ENCODE data around the gene NRM. TPM values are rescaled to one million over a fixed set of nuclear protein-coding genes. Genes with fewer than 3 reads are reported as not detected.
A peak's percentile ranks its signal among the peaks of the same experiment; 100 is the strongest.

The NRM gene
- total and polyA plus RNA-seq, 2 of the 13 experiments (the other 11 are each of a cell fraction or from before 2014, with no cell fraction given), result 12.5 to 16.0 TPM

DNA sequence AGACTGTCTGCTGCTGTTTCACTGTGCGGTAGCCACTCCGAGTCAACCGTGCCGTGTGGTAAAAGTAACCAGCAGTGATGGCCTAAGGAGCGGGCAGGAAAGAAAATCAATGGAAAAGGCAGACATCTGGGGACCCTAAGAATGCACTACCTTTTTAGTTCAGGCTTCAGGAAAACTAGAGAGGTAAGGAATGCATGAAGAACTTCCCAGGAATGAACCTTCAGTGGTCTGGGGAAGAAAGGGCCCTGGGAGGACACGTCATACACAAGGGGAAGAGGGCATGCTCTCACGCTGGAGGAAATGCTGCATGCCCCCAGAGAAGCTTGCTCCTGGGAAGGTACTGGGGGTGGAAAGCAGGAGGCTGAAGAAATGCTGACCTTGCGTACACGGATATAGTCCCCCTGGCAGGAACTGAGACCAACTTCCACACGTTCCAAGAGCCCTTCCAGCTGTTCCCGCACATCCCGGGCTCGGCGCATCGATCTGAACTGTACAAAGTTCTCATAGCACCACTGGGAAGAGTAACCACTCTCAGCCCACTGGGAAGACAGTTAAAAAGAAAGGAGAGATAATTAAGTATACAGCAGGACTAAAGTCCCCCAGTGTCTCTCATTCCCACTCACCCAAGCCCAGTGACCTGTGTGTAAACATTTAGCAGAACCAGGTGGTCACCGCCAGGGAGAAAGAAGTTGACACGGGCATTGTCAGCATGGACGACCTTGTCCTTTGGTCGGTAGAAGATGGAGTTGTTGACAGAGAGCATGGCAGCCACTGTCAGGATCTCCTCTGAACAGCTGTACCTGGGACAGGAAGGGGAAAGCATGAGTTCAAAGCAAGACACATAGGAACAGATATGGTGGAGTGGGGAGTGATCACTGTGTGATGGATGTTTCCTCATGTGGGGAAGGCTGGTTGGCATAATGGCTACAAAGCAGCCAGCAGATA is 35.7 kb downstream of the NRM start (continued):
- TF ChIP-seq, protein P1, sequence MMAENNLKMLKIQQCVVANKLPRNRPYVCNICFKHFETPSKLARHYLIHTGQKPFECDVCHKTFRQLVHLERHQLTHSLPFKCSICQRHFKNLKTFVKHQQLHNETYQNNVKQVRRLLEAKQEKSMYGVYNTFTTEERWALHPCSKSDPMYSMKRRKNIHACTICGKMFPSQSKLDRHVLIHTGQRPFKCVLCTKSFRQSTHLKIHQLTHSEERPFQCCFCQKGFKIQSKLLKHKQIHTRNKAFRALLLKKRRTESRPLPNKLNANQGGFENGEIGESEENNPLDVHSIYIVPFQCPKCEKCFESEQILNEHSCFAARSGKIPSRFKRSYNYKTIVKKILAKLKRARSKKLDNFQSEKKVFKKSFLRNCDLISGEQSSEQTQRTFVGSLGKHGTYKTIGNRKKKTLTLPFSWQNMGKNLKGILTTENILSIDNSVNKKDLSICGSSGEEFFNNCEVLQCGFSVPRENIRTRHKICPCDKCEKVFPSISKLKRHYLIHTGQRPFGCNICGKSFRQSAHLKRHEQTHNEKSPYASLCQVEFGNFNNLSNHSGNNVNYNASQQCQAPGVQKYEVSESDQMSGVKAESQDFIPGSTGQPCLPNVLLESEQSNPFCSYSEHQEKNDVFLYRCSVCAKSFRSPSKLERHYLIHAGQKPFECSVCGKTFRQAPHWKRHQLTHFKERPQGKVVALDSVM (CRISPR knock-in tag; IDR thresholded peaks at IDR 0.05), result 0 out of 2 replicates have a peak, but pooled peaks have one; percentile 39
- no peak for TF ChIP-seq POLR2G (IDR thresholded peaks at IDR 0.05; ENCODE audit: low read depth, low read length)
- TF ChIP-seq ZNF670 (CRISPR knock-in tag; IDR thresholded peaks at IDR 0.05; ENCODE audit: borderline replicate concordance), result 0 out of 2 replicates have a peak, but pooled peaks have one; percentile 45
- TF ChIP-seq, protein P2, sequence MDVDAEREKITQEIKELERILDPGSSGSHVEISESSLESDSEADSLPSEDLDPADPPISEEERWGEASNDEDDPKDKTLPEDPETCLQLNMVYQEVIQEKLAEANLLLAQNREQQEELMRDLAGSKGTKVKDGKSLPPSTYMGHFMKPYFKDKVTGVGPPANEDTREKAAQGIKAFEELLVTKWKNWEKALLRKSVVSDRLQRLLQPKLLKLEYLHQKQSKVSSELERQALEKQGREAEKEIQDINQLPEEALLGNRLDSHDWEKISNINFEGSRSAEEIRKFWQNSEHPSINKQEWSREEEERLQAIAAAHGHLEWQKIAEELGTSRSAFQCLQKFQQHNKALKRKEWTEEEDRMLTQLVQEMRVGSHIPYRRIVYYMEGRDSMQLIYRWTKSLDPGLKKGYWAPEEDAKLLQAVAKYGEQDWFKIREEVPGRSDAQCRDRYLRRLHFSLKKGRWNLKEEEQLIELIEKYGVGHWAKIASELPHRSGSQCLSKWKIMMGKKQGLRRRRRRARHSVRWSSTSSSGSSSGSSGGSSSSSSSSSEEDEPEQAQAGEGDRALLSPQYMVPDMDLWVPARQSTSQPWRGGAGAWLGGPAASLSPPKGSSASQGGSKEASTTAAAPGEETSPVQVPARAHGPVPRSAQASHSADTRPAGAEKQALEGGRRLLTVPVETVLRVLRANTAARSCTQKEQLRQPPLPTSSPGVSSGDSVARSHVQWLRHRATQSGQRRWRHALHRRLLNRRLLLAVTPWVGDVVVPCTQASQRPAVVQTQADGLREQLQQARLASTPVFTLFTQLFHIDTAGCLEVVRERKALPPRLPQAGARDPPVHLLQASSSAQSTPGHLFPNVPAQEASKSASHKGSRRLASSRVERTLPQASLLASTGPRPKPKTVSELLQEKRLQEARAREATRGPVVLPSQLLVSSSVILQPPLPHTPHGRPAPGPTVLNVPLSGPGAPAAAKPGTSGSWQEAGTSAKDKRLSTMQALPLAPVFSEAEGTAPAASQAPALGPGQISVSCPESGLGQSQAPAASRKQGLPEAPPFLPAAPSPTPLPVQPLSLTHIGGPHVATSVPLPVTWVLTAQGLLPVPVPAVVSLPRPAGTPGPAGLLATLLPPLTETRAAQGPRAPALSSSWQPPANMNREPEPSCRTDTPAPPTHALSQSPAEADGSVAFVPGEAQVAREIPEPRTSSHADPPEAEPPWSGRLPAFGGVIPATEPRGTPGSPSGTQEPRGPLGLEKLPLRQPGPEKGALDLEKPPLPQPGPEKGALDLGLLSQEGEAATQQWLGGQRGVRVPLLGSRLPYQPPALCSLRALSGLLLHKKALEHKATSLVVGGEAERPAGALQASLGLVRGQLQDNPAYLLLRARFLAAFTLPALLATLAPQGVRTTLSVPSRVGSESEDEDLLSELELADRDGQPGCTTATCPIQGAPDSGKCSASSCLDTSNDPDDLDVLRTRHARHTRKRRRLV (CRISPR knock-in tag; IDR thresholded peaks at IDR 0.05), result no peak
- no peak for TF ChIP-seq SRF (IDR thresholded peaks at IDR 0.05; ENCODE audit: low read depth, low read length)
- peak; percentile 97 for TF ChIP-seq MED1 (CRISPR knock-in tag; IDR thresholded peaks at IDR 0.05)
- TF ChIP-seq FOSL1 (CRISPR knock-in tag; IDR thresholded peaks at IDR 0.05; ENCODE audit: borderline replicate concordance), result no peak
- TF ChIP-seq ZNF75D (CRISPR knock-in tag; IDR thresholded peaks at IDR 0.05; ENCODE audit: borderline replicate concordance), result no peak
- TF ChIP-seq REXO4 (CRISPR knock-in tag; IDR thresholded peaks at IDR 0.05; ENCODE audit: borderline replicate concordance), result 0 out of 2 replicates have a peak, but pooled peaks have one; percentile 11
- TF ChIP-seq PHF20 (CRISPR knock-in tag; IDR thresholded peaks at IDR 0.05), result no peak; the same call in 1 of the 2 replicates
- peak; percentile 45; the same call in 1 of the 2 replicates for TF ChIP-seq CREB1 (IDR thresholded peaks at IDR 0.05)
- TF ChIP-seq CREB1 (CRISPR knock-in tag; IDR thresholded peaks at IDR 0.05), result peak; percentile 56
- TF ChIP-seq ZNF350 (CRISPR knock-in tag; IDR thresholded peaks at IDR 0.05; ENCODE audit: borderline replicate concordance, low read depth), result peak; percentile 93
- no peak for TF ChIP-seq RFXANK (CRISPR knock-in tag; IDR thresholded peaks at IDR 0.05)
- peak; percentile 38; the same call in 1 of the 2 replicates for TF ChIP-seq ZBTB7A (CRISPR knock-in tag; IDR thresholded peaks at IDR 0.05)
- TF ChIP-seq ZNF225 (CRISPR knock-in tag; IDR thresholded peaks at IDR 0.05), result no peak
- peak; percentile 83 for TF ChIP-seq GATAD1 (CRISPR knock-in tag; IDR thresholded peaks at IDR 0.05)
- TF ChIP-seq ZFAT (CRISPR knock-in tag; conservative IDR thresholded peaks at IDR 0.05), result no peak
- peak; percentile 22; the same call in 1 of the 2 replicates for TF ChIP-seq SMC3 (IDR thresholded peaks at IDR 0.05; ENCODE audit: low read length)
- TF ChIP-seq ZNF557 (CRISPR knock-in tag; IDR thresholded peaks at IDR 0.05), result no peak
- TF ChIP-seq, protein P3, sequence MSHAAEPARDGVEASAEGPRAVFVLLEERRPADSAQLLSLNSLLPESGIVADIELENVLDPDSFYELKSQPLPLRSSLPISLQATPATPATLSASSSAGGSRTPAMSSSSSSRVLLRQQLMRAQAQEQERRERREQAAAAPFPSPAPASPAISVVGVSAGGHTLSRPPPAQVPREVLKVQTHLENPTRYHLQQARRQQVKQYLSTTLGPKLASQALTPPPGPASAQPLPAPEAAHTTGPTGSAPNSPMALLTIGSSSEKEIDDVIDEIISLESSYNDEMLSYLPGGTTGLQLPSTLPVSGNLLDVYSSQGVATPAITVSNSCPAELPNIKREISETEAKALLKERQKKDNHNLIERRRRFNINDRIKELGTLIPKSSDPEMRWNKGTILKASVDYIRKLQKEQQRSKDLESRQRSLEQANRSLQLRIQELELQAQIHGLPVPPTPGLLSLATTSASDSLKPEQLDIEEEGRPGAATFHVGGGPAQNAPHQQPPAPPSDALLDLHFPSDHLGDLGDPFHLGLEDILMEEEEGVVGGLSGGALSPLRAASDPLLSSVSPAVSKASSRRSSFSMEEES (CRISPR knock-in tag; IDR thresholded peaks at IDR 0.05), result peak; percentile 19; the same call in 1 of the 2 replicates
- TF ChIP-seq KLF16 (CRISPR knock-in tag; IDR thresholded peaks at IDR 0.05), result peak in 1 of 2 experiments; percentile 88; a peak in 1 of 4 replicates

Measured in HepG2 (cell line).